Activated T-helper 1 cell treated with anti-CD3 and anti-CD28 coated beads, Interleukin-2, amount 50 U/mL, for 16 hours (primary cell): ENCODE results near the gene PSD2.

ENCODE experiments used
- DNase-seq, 2 donors: peaks; one replicate each; pipeline ENCODE4 v3.0.0-alpha.2; 2020; ENCODE audit warnings: low read depth in 1 of 2, low spot score in 1 of 2

PSD2 gene

GRCh38 chr5:139854029-139854605, 58.5 kb downstream of the PSD2 start:
- no peak for DNase-seq

GRCh38 chr5:139854953-139855352, 59.3 kb downstream of the PSD2 start:
- DNase-seq, result no peak

- DNase-seq, result no peak
Measured at GRCh38 chr5:139855451-139855850, 59.8 kb downstream of the PSD2 start.

- DNase-seq, result no peak
Measured at GRCh38 chr5:139855946-139856540, 60.4 kb downstream of the PSD2 start.

GRCh38 chr5:139856714-139857113, 61.1 kb downstream of the PSD2 start:
- DNase-seq, result no peak

- DNase-seq, result no peak
Measured at GRCh38 chr5:139859013-139859412, 63.4 kb downstream of the PSD2 start.

- no peak for DNase-seq
Measured at GRCh38 chr5:139861021-139861888, 65.6 kb downstream of the PSD2 start.

- no peak for DNase-seq
Measured at GRCh38 chr5:139861889-139862207, 66.2 kb downstream of the PSD2 start.

GRCh38 chr5:139862313-139862712, 66.7 kb downstream of the PSD2 start:
- no peak for DNase-seq

- no peak for DNase-seq
Measured at GRCh38 chr5:139862803-139863202, 67.2 kb downstream of the PSD2 start.

- DNase-seq, result no peak
Measured at GRCh38 chr5:139863361-139863760, 67.8 kb downstream of the PSD2 start.

- DNase-seq, result peak; percentile 24 to 34
Measured at GRCh38 chr5:139863855-139864558, 68.4 kb downstream of the PSD2 start.

GRCh38 chr5:139864716-139865483, 69.3 kb downstream of the PSD2 start:
- no peak for DNase-seq

- DNase-seq, result no peak
Measured at GRCh38 chr5:139867109-139867508, 71.5 kb downstream of the PSD2 start.

- no peak for DNase-seq
Measured at GRCh38 chr5:139867581-139867980, 72.0 kb downstream of the PSD2 start.

GRCh38 chr5:139869042-139869790, 73.6 kb downstream of the PSD2 start:
- DNase-seq, result no peak

GRCh38 chr5:139870677-139871076, 75.1 kb downstream of the PSD2 start:
- DNase-seq, result no peak

GRCh38 chr5:139871614-139872013, 76.0 kb downstream of the PSD2 start:
- no peak for DNase-seq

- DNase-seq, result no peak
Measured at GRCh38 chr5:139872052-139872766, 76.6 kb downstream of the PSD2 start.
